ENCODE measurements around the gene EBF3. TPM values are rescaled to one million over a fixed set of nuclear protein-coding genes. Genes with fewer than 3 reads are reported as not detected.

EBF3 gene
- total RNA-seq, 4 donors from 2014 or later, result 1.5 to 4.1 (median 1.9) TPM; not detected in 1

- H3K27ac ChIP-seq, result no peak overlapping the region
- no peaks in the 10 kb centered on the region for H3K9me3 ChIP-seq
- TF ChIP-seq CTCF (IDR thresholded peaks at IDR 0.05), result no peak
- no peak for TF ChIP-seq POLR2A (IDR thresholded peaks at IDR 0.05)
- H3K27me3 ChIP-seq, result no peaks in the 10 kb centered on the region
- no peaks in the 10 kb centered on the region for H3K4me1 ChIP-seq
- no peak overlapping the region for H3K4me3 ChIP-seq
- no peaks in the 10 kb centered on the region for H3K36me3 ChIP-seq
- no peak for DNase-seq
Measured at GRCh38 chr10:129896860-129897200, 67.2 kb downstream of the EBF3 start.

GRCh38 chr10:129896136-129896859, 67.8 kb downstream of the EBF3 start:
- no peak for DNase-seq
- TF ChIP-seq POLR2A (IDR thresholded peaks at IDR 0.05) (no peak), CTCF (IDR thresholded peaks at IDR 0.05) (no peak)
- Histone ChIP-seq H3K4me3 (no peak overlapping the region), H3K27me3 (no peaks in the 10 kb centered on the region), H3K9me3 (no peaks in the 10 kb centered on the region), H3K36me3 (no peaks in the 10 kb centered on the region), H3K27ac (no peak overlapping the region), H3K4me1 (no peaks in the 10 kb centered on the region)

- Histone ChIP-seq H3K9me3 (no peaks in the 10 kb centered on the region), H3K36me3 (no peaks in the 10 kb centered on the region), H3K4me1 (no peaks in the 10 kb centered on the region), H3K27me3 (no peaks in the 10 kb centered on the region), H3K27ac (no peak overlapping the region), H3K4me3 (no peak overlapping the region)
- no peak for DNase-seq
- TF ChIP-seq CTCF (IDR thresholded peaks at IDR 0.05), result no peak
Measured at GRCh38 chr10:129895811-129896135, 68.3 kb downstream of the EBF3 start.

DNA sequence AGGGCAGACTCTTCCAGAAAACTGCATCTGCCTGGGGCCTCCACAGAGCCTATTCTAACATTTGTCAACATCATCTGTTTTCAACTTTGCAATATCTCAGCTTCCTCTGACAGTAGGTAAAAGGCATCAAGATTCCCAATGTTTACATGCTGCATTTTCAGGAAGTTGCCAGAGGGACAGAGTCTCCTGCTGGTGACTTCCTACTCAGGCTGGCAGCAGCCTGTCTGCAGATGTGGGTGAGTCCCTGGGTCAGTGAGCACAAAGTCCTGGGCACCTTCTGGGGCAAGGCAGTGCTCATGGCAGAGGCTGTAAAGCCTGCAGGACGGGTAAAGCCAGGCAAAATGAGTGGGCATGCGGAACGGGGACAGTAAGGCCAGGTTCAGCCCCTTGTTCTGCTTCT, 69.4 kb downstream of the EBF3 start:
- Histone ChIP-seq H3K4me3 (no peak overlapping the region), H3K36me3 (no peaks in the 10 kb centered on the region), H3K27me3 (no peaks in the 10 kb centered on the region), H3K4me1 (no peaks in the 10 kb centered on the region), H3K9me3 (no peaks in the 10 kb centered on the region), H3K27ac (no peak overlapping the region)
- DNase-seq, result peak in 1 of 3 donors; percentile 38
- TF ChIP-seq CTCF (IDR thresholded peaks at IDR 0.05), result no peak
- TF ChIP-seq POLR2A (IDR thresholded peaks at IDR 0.05), result no peak

DNA sequence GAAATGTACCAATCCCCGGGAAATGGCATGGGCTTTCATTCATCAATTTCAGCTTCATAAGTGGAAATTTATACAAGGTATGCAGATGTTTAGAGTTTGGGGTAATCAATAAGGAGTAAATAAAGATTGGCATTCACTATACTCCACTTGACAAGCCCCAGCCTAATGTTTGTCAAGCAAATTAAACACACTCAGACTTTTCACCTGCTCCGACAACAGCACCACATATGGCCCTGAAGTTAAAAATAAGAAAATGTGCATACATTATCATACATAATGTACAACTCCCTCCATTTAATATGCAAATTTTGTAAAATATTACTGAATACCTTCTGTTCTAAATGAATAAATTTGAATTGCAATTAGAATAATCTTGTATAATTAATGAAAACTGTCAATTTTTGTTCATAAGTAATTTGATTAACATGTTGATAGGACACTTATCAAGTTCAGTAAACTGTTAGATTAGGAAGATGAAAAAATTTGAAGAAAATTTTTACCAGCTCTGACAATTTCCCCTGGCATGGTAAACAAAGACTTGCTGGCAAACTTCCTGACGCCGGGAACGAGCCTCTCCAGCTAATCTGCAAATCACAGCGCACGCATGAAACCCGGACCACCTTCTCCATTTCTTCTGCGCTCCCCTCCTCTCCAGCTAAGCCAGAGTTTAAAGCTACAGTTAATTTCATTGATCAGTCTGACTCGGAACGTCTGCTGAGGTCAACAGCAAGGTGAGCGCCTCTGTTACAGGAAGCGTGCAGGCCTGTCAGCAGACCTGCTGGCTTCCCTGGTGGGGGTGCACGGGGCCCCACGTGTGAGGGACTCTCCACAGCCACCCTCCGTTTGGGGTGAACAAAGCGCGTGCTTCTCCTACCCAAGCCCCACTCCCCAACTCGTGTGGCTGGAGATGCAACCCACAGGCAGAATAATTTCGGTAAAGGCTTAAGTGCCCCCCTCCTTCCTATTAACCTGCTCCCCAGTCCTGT, 70.7 kb downstream of the EBF3 start:
- peak in 1 of 3 donors; percentile 34 for DNase-seq
- Histone ChIP-seq H3K36me3 (no peaks in the 10 kb centered on the region), H3K27me3 (no peaks in the 10 kb centered on the region), H3K4me3 (no peak overlapping the region), H3K9me3 (no peaks in the 10 kb centered on the region), H3K4me1 (no peaks in the 10 kb centered on the region), H3K27ac (no peak overlapping the region)
- no peak for TF ChIP-seq POLR2A (IDR thresholded peaks at IDR 0.05)
- no peak for TF ChIP-seq CTCF (IDR thresholded peaks at IDR 0.05)

Data from Peyer's patch (tissue), 4 donors.